PFSK-1 (cell line): Measurements from ENCODE around the gene FLNA.

Source experiments
- FOXP2 ChIP-seq: optimal IDR thresholded peaks from 2 replicates; pipeline ENCODE3; 2011; ENCODE audit warnings: borderline replicate concordance, control low read depth, inconsistent platforms; ENCODE audit not compliant: insufficient read depth; ENCODE audit errors: extremely low read length, extremely low read depth
- POLR2AphosphoS5 ChIP-seq: IDR thresholded peaks from 2 replicates; pipeline ENCODE4 v1.6.1; 2012; ENCODE audit warnings: low read depth, mild to moderate bottlenecking, control low read depth, low read length, moderate library complexity
- REST ChIP-seq, 2 experiments: IDR thresholded peaks; 2 replicates each; pipeline versions ENCODE4 v1.6.1 to v1.8.0; 2011 to 2012; ENCODE audit warnings: low read depth in 2 of 2, low read length in 2 of 2, control low read depth in 1 of 2, inconsistent platforms in 1 of 2, mild to moderate bottlenecking in 1 of 2, moderate library complexity in 1 of 2; ENCODE audit not compliant: insufficient read depth in 1 of 2
- SIN3A ChIP-seq: IDR thresholded peaks from 2 replicates; pipeline ENCODE4 v1.6.1; 2012; ENCODE audit warnings: mild to moderate bottlenecking, low read length, moderate library complexity, borderline replicate concordance; ENCODE audit not compliant: insufficient read depth
- TAF1 ChIP-seq: IDR thresholded peaks from 2 replicates; pipeline ENCODE4 v1.6.1; 2012; ENCODE audit warnings: low read length, control low read depth, borderline replicate concordance; ENCODE audit not compliant: insufficient read depth

Gene FLNA

GRCh38 chrX:154365997-154366665, 8.3 kb downstream of the FLNA start:
- no peak for TF ChIP-seq SIN3A
- no peak for TF ChIP-seq POLR2AphosphoS5
- TF ChIP-seq TAF1: no peak
- TF ChIP-seq REST (IDR thresholded peaks at IDR 0.05; ENCODE audit: insufficient read depth in 1 of 2, low read depth in 2 of 2, low read length in 2 of 2): no peak
- no peak for TF ChIP-seq FOXP2

- TF ChIP-seq POLR2AphosphoS5 (no peak), FOXP2 (no peak), REST (IDR thresholded peaks at IDR 0.05; ENCODE audit: insufficient read depth in 1 of 2, low read depth in 2 of 2, low read length in 2 of 2) (no peak), SIN3A (no peak), TAF1 (no peak)
These were observed 9.3 kb downstream of the FLNA start for GRCh38 chrX:154365052-154365600.

GRCh38 chrX:154363706-154364439, 10.6 kb downstream of the FLNA start:
- no peak for TF ChIP-seq POLR2AphosphoS5
- TF ChIP-seq FOXP2: no peak
- no peak for TF ChIP-seq REST (IDR thresholded peaks at IDR 0.05; ENCODE audit: insufficient read depth in 1 of 2, low read depth in 2 of 2, low read length in 2 of 2)
- no peak for TF ChIP-seq SIN3A
- TF ChIP-seq TAF1: no peak

- TF ChIP-seq FOXP2: no peak
- TF ChIP-seq SIN3A: no peak
- TF ChIP-seq REST (IDR thresholded peaks at IDR 0.05; ENCODE audit: insufficient read depth in 1 of 2, low read depth in 2 of 2, low read length in 2 of 2): no peak
These were observed 12.2 kb downstream of the FLNA start for GRCh38 chrX:154362085-154362742.
